Fibroblast of the conjunctiva (primary cell): Measurements from ENCODE around the gene EDC3.

ENCODE experiments used
- DNase-seq: peaks from one replicate; pipeline ENCODE4 v3.0.0-alpha.2; 2010; ENCODE audit warnings: low read depth

The EDC3 gene

DNA sequence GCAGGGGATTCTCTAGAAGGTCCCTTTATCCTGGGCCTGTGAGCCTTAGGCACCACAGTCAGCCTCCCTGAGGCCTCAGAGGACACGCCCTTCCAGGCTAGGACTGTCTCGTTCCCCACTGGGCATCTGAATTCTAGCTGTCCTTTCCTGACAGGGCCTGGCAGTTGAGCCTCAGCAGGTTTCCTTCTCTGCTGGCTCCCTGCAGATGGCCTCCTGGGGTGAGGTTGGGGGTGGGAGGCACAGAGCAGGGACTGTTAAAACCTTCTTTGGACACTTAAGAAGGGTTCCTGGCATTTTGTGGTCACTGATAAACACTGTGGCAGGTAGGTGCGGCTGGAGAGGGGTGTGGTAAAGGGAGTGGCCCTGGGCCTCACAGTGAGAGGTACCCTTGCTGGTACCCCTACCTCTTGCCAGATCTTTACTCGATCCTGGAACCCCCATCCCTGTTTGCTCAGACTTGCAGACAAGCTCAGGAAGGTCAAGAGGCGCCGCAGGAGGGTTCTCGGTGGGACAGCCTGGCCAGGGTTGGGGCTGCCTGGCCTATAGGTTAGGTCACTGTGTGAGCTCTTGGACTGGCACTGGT, 71.7 kb downstream of the EDC3 start:
- no peak for DNase-seq

DNA sequence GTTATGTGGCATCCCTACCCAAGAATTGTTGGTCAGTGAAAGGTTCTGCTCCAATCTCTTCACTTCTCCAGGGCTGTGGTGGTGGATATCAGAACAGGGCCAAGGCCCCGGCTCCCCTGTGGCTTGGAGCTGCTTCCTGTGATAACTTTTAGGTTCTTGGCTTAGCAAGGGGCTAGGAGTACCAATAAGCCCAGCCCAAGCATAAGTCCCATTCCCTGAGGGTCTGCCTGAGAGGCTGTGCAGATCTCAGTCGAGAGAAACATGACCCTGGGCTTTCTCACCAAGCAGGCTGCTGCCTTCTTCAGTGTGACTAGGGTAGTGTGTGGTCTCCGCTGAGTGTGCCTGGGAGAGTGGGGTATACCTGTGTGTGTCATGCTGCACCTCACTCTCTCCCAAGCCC, 73.1 kb downstream of the EDC3 start:
- DNase-seq: no peak

DNA sequence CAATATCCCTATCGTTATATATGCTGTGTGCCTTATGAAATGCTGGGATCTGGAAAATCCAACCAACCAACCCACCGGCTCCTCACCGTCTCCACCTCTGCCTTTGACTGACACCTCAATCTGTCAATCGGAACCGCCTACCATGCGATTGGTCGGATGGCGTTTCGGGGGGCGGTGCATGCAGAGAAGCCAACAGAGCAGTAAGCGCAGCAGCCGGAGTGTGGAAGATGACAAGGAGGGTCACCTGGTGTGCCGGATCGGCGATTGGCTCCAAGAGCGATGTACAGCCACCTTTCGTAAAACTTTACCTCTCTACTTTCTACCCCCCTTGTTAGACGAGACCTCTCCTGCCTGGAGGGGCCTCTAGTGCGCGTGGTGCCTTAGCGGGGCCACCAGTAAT, 73.9 kb downstream of the EDC3 start:
- no peak for DNase-seq

DNA sequence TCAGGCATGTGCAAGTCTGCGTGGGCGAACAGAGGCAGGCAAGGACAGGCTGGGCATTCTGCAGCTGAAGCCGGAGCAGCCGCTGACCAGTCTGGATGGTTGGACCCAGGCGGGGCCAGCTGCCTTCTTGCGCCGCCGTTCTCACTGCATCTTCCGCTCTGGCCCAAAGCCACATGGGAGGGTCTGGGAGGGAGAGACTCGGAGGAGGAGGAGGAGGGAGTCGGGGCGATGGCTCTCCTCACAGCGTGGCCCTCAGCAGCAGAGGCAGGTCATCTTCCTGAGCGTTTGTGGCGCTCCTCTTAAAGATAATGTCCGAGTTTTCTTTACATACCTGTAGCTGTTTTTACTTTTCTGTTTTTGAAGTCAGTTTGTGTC, 74.3 kb downstream of the EDC3 start:
- no peak for DNase-seq

DNA sequence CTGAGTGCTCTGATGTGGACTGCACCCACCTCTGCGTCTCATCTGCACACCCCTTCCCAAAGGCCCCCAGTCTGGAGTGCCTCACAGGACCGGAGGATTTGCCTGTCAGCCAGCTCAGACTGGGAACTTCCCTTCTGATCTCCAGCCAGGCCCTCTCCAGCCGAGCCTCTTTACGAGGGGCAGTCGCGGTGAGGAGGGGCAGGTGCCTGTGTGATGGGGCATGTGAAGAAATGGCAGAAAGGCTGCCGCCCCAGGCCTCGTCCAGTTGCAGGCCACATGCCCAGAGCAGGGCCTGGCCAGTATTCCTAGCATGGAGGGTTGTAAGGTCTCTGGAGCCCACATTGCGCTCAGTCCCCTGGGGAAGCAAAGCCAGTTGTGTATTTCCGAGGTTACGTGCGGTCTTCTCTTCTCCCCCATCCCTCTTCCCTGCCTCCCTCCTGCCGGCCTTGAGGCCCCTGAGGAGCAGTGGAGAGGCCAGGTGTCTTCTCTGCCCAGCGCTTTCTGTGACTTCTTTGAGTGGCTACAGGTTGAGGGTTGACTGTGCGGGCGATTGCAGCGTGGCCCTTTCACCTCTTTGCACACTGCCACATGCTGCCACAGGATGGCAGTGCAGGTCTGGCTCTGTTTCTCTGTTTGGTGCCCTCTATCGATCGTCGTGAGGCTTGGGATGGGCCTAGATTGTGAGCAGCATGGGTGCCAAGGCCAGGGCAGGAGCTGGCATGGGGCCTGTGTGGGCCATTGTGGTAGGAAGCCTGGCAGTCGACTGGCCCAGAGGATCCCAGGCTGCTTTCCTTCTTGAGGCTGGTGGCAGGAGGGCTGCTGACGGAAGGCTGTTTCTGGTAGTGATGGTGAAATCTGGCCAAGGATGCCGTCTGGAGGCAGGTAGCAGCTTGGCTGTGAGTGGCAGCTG, 74.9 kb downstream of the EDC3 start:
- peak; percentile 58 for DNase-seq

DNA sequence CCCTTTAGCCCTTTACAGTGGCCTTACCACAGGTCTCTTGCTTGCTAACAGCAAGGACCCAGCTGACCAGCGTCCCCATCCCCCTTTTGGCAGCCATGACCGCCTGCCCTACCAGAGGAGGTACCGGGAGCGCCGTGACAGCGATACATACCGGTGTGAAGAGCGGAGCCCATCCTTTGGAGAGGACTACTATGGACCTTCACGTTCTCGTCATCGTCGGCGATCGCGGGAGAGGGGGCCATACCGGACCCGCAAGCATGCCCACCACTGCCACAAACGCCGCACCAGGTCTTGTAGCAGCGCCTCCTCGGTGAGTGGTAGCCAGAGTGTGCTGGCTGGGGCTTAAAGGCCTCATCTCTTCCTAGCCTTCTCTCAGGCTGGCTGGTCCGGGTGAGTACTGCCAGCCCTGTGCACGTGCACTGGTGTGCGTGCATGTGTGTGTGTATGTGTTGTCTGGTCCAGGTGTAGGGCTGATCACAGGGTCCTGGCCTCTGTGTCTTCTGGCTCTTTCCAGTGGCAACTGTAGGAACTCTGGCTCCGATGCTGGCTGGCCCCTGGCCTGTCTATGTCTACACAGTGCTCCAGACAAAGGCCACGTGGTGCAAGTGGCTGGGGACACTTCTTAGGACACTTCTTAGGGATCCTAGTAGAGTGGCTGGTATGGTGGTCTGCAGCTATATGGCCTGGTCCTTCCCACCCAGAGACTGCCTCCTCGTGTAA, 75.7 kb downstream of the EDC3 start:
- no peak for DNase-seq

DNA sequence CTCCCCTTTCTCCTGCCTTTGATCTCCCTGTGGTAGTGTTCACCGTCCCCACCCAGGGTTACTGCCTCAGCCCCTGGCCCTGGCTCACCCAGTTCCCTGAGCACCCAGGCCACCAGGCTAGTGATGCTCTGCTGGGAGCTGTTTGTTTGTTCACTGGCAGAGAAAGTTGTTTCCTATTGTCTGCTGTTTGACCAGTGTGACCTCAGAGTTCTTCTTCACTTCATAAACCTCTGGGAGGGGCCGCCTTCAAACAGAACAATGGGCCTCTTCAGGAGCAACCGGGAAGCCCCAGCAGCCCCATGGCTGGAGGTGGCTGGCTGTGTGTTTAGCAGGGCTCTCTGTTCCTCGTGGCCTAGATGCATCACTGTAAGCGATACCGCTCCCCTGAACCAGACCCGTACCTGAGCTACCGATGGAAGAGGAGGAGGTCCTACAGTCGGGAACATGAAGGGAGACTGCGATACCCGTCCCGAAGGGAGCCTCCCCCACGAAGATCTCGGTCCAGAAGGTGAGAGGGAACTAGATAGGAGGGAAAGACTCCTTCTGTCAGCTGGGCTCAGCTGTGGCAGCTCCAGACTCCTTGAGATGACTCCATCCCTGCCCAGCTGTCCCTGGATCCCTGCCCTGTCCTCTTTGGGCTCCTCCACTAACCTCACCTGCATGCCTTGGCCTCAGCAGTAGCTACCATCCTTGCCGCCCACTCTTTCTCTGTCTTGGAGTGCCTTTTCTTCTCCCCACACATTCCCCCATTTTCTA, 76.8 kb downstream of the EDC3 start:
- DNase-seq: no peak

DNA sequence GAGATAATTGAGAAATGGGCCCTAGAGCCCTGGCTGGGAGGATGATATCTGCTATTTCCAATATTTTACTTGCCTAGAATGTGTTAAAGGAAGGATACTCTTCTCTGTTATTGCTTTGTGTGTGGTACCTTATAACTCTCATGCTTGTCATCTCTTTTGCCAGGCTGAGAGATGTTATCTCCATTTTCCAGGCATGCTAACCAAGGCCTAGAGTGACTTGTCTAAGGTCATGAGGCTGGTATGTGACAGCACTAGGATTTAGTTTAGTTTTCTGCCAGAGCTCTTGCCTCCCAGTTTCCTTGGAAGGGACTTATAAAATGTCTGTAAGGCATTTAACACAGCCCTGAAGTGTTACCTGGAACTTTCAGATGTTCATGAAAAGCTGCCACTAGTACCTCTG, 78.8 kb downstream of the EDC3 start:
- DNase-seq: no peak

DNA sequence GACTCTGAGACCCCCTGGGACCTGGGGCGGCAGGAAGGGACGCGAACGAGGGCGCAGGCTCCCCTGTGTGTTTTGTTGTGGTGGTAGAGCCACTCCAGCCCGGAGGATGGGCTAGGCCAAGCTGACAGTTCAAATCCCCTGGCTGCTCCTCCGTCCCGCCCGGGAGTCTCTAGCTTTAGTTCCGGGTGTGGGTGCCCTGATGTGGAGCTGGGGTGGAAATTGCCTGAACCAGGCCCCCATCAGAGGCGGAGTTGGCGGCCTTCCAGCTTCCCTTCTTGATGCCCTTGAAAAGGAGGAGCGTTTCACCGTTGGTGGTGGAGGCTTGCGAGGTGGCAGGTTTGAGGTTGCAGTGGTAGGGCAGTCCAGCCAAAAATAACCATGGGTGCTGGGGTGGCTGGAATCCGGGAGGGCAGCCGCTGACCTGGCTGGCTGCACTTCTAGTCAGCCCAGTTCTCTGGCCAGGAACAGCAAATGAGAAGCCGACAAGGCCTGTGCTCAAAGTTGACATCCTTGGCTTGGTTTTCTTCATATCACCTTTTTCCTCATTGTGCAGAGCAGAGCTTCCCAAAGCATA, 79.4 kb downstream of the EDC3 start:
- peak; percentile 20 for DNase-seq

DNA sequence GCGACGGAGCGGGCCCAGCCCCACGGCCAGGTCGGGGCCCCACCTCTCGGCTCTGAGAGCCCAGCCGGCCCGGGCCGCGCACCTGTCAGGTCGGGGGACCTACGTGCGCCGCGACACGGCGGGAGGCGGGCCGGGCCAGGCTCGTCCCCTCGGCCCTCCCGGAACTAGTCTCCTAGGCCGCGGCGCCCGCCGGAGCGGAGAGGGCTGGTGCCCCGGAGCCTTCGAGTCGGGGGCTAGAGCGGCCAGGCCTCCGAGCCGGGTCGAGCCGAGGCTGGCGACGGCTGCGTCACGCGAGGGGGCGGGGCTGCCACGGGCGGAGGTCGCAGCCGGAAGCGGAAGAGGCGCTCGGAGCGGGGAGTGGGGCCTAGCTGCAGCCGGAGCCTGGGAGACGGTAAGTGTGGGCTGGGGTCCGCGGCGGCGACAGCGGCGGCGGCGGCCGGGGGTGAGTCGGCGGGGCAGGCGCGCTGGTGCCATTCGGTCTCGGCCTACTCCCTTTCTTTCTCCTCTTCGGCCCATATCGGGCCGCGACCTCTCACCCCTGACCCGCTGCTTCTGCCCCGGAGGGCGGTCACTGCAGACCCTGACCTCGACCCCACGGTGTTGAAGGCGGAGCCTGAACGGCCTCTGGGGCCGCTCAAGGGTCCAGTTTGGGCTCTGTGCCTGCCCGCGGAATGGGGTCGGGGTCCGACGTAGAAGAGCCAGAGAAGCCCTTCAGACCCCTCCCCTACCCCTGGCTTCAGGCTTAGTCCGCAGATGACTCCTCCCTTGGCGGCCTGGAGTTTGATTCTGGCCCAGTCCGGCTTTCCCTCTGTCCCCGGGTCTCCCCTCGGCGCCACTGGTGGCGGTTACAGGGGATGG, 80.1 kb downstream of the EDC3 start, which contains the start of gene CLK3:
CLK3 (plus strand) TSS at position 329 of the 858 bp plus-strand sequence. CDS start 3,361 bp downstream, outside the sequence.
- DNase-seq: peak; percentile 84

DNA sequence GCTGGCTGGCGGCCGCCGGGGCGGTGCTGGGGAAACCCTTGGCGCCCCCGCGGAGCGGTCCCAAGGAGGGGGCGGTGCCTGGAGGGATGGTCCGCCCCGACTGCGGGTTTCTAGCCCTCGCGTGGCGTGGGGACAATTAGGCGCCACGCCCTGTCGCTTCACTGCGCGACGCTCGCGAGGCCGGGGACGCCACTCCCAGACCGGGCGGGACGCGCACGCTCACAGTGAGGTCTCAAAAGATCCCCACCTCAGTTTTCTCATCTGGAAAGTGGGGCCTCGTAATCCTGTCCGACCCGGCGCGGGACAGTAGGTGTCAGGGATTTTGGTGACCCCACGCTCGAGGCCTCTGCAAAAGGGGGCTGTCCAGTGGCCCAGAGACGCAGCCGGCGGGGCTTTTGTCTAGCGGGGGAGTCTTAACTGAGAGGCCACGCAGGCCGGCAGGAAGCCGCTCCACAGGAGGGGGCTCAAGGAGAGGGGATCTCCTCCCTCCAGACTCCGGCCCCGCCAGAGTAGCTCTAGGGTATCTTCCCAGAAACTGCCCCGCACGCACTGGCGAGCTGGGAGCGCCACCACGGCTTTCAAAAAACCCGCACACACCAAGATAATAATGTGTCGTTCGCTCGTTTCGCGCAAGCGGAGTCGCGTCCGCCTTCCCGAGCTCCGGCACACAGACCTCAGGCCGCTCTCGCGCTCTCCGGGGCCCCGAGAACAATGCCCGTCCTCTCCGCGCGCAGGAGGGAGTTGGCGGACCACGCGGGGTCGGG, 80.9 kb downstream of the EDC3 start:
- DNase-seq: peak; percentile 43

DNA sequence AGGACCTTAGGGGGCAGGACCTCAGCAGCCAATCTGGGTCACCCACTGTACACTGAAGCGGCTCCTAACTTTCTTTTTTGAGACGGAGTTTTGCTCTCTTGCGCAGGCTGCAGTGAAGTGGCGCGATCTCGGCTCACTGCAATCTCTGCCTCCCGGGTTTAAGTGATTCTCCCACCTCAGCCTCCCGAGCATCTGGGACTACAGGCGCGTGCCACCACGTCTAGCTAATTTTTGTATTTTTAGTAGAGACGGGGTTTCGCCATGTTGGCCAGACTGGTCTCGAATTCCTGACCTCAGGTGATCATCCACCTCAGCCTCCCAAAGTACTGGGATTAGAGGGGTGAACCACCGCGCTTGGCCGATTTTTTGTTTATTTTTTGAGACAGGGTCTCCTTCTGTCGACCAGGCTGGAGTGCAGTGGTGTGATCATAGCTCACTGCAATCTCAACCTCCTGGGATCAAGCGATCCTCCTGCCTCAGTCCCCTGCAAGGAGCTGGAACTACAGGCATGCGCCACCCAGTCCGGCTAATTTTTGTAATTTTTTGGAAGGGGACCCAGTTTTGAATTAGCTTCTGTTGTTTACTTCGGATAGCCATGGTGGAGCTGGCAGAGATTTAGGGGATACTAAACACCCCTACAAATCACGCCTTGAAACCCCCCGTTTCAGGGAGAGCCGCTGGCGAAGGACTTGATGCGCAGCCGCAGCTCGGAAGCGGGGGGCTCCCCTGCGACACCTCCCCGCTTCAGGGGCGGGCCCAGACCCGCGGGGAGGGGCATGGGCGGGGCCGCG, 81.7 kb downstream of the EDC3 start:
- DNase-seq: no peak

DNA sequence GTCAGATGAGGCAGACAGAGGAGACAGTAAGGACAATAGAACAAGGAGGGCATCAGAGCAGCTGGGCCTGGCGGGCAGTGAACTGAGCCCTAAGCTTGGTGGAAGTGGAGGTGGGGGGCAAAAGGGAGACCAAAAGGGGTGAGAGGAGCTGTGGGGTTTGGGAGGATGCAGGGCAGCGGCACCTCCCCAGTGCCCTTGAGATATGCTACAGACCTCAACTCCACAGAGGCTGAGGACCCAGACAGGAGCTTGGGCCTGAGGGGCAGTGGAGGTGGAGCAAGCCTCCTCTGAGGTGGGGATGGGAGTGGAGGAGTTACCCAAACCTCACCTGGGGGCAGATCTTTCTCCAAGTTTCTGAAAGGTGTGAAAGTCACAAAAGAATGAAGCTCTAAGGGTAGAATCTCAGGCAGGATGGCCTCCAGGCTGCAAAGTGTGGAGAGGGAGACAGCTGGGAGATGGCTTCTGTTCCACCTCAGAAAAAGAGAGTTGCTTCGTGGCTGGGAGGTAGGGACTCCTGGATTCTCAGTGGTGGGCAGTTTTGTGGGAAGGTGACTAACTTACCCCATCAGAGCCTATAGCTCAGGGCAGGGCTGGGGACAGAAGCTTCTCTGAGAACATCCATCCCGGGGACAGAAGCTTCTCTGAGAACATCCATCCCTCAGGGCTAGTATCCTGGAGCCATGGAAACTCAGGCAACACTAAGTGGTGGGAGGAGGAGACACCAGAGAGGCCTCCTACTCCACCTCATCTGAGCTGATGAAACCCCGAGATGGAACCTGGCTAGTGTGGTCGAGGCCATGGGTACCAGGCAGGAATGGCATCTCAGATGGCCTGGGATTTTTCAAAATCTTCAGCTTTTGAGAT, 82.5 kb downstream of the EDC3 start:
- DNase-seq: no peak

DNA sequence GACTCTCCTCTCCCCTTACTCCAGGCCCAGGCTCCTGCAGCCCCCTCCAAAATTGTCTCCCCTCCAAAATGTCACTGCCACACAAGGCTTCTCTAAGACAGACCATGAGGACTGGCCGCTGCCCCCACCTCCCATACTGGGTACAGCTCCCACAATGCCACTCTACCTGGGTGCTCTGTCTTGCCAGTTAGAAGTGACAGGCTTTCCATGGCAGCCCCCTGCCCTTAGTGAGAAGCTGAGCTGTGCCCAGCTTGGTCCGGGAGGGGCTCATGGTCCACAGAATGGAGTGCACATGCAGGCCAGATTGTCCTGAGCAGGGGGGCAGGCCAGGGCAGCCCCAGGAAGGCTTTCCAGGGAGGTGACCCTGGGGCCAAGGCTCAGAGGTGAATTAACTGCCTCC, 83.1 kb downstream of the EDC3 start:
- no peak for DNase-seq

DNA sequence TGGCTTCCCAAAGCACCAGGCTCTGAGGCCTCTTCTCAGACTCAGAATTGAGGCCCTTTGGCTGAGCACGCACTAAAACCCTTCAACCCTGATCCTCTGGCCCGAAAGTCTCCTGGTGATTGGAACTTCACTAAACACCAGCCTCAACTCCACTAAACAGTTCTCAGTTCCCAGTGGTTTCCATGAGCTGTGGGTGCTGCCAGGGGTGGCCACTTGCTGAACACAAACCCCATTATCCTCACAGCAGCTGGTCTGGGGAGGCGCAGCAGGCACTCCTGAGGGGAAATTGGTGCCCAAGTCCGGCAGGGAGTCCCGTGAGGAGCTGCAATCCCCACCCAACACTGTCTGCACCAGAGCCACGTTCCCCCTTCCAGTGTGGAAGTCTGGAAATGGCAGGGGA, 84.0 kb downstream of the EDC3 start:
- no peak for DNase-seq

DNA sequence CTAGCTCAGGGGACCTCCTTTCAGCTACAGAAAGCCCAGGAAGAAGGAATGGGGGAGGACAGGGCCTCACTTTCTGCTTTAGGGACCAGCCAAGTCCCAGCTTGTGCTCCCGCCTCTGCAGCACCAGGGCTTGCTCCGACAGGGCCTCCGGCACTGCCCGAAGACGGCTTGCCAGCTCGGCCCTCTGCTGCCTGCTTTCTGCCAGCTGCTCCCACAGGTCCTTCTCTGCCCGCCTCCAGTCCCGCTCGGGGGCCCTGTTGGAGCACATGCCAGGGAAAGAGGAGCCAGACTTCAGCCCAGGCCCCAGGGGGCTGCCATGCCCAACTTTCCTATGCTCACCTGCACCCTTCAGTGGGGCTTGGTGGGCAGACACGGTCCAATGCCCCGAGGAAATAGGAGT, 84.5 kb downstream of the EDC3 start:
- DNase-seq: no peak

DNA sequence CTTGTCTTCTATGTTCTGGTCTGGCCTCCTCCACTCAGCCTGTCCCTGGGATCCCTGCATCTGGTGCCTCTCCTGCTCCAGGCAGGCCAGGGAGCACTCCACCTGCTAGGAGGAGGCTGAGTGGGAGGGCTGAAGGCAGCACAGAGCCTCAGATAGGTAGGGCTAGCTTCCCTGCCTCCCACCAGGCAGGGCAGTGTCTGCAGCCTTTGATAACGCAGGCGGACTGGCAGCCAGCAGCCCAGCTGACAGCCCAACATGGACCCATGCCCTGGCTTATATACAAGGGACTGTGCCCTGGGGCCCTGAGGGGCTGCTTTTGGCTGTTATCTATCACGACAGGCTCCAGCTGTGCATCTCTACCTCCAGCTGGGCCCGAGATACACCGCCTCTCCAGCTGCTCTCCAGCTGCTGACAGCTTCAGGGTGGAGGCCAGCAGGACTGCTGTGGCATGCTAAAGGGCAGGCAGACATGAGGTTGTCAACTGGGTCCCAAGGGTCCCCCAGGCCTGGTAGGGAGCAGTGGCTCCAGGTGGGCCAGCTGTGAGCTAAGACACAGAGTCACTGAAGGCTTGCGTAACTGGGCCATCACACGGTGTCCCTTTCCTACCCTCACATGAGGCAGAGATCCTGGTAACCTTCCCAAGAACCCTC, 85.4 kb downstream of the EDC3 start:
- no peak for DNase-seq

DNA sequence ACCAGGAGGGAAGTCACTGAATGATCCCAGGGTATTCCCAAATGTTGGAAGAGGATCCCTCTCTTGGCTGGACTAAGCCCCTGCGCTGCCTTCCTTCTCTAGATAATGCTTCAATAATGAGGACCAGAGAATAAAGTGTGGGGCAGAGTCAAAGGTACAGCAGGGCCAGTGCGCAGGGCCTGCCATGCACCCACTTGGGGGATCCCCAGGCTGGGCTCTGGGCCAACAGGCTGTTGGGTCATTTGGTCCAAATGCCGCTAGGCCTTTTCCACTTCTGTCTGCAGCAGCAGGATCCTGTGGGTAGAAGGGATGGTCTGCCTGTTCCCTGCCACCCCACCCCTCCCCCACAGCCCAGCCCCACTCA, 85.9 kb downstream of the EDC3 start:
- DNase-seq: no peak
